GM18499 (cell line): Measurements from ENCODE around the gene WDR44.
A peak's percentile ranks its signal among the peaks of the same experiment; 100 is the strongest.

ENCODE experiments used
- ATAC-seq: cut with Tn5 transposase; IDR thresholded peaks from one replicate; pipeline ENCODE4 v1.9.1; 2021; ENCODE audit warnings: moderate number of reproducible peaks; ENCODE audit not compliant: insufficient read depth, unreplicated experiment

WDR44 gene

GRCh38 chrX:118355225-118355920 lies 9.5 kb downstream of the WDR44 start:
- ATAC-seq = no peak

GRCh38 chrX:118356154-118356701 lies 10.3 kb downstream of the WDR44 start:
- no peak for ATAC-seq

- no peak for ATAC-seq
These were observed 14.7 kb downstream of the WDR44 start for GRCh38 chrX:118360429-118361125.

GRCh38 chrX:118364261-118364660 lies 18.4 kb downstream of the WDR44 start:
- no peak for ATAC-seq

GRCh38 chrX:118367338-118367737 lies 21.4 kb downstream of the WDR44 start:
- no peak for ATAC-seq

- ATAC-seq = no peak
These were observed 22.5 kb downstream of the WDR44 start for GRCh38 chrX:118368398-118368797.

- ATAC-seq = no peak
These were observed 25.2 kb downstream of the WDR44 start for GRCh38 chrX:118370921-118371624.

GRCh38 chrX:118373538-118373937 lies 27.6 kb downstream of the WDR44 start:
- no peak for ATAC-seq

GRCh38 chrX:118383120-118383519 lies 37.2 kb downstream of the WDR44 start:
- ATAC-seq = no peak

- ATAC-seq = no peak
These were observed 46.8 kb downstream of the WDR44 start for GRCh38 chrX:118392716-118393115.

GRCh38 chrX:118396113-118396512 lies 50.2 kb downstream of the WDR44 start:
- no peak for ATAC-seq

GRCh38 chrX:118418811-118419251 lies 72.9 kb downstream of the WDR44 start:
- ATAC-seq = no peak

GRCh38 chrX:118420462-118420861 lies 74.6 kb downstream of the WDR44 start:
- peak; percentile 47 for ATAC-seq

GRCh38 chrX:118423558-118423957 lies 77.7 kb downstream of the WDR44 start:
- peak; percentile 88 for ATAC-seq

GRCh38 chrX:118432799-118433198 lies 86.9 kb downstream of the WDR44 start:
- ATAC-seq = no peak

GRCh38 chrX:118437283-118437682 lies 91.4 kb downstream of the WDR44 start:
- ATAC-seq = no peak

GRCh38 chrX:118448273-118448783 lies 102.4 kb downstream of the WDR44 start:
- ATAC-seq = no peak

- ATAC-seq = no peak
These were observed 109.1 kb downstream of the WDR44 start for GRCh38 chrX:118455013-118455412.

- no peak for ATAC-seq
These were observed 113.6 kb downstream of the WDR44 start for GRCh38 chrX:118459494-118459893.

- ATAC-seq = no peak
These were observed 118.6 kb downstream of the WDR44 start for GRCh38 chrX:118464501-118464900.

- no peak for ATAC-seq
These were observed 122.2 kb downstream of the WDR44 start for GRCh38 chrX:118468122-118468521.
